Activated naive CD4-positive, alpha-beta T cell treated with anti-CD3 and anti-CD28 coated beads, Interleukin-2, amount 10 ng/mL, durations not matched to agents 7 days and 5 days (primary cell): ENCODE measurements around the gene CTCF.

Source experiments
- CTCF ChIA-PET: fragments of 350-600 bp; sonication (Branson Sonifier 250); formaldehyde crosslinking; loops from one replicate; lab custom pipeline; 2021; ENCODE audit warnings: antibody characterized with exemption; lab: Charles Lee
- DNase-seq: peaks from one replicate; pipeline ENCODE4 v3.0.0-alpha.2; 2020
- H3K27ac Mint-ChIP-seq: one replicate; pipeline ENCODE4 v1.8.0; 2021; ENCODE audit warnings: mild to moderate bottlenecking, moderate library complexity, mixed read lengths
- H3K27me3 Mint-ChIP-seq: one replicate; pipeline ENCODE4 v1.8.0; 2021; ENCODE audit warnings: mild to moderate bottlenecking, mixed read lengths
- H3K36me3 Mint-ChIP-seq: one replicate; pipeline ENCODE4 v1.8.0; 2021; ENCODE audit warnings: mixed read lengths
- H3K4me1 Mint-ChIP-seq: one replicate; pipeline ENCODE4 v1.8.0; 2021; ENCODE audit warnings: mixed read lengths
- H3K4me3 Mint-ChIP-seq: one replicate; pipeline ENCODE4 v1.8.0; 2021; ENCODE audit warnings: mild to moderate bottlenecking, moderate library complexity, mixed read lengths
- H3K9me3 Mint-ChIP-seq: one replicate; pipeline ENCODE4 v1.8.0; 2021; ENCODE audit warnings: mixed read lengths

CTCF gene

DNA sequence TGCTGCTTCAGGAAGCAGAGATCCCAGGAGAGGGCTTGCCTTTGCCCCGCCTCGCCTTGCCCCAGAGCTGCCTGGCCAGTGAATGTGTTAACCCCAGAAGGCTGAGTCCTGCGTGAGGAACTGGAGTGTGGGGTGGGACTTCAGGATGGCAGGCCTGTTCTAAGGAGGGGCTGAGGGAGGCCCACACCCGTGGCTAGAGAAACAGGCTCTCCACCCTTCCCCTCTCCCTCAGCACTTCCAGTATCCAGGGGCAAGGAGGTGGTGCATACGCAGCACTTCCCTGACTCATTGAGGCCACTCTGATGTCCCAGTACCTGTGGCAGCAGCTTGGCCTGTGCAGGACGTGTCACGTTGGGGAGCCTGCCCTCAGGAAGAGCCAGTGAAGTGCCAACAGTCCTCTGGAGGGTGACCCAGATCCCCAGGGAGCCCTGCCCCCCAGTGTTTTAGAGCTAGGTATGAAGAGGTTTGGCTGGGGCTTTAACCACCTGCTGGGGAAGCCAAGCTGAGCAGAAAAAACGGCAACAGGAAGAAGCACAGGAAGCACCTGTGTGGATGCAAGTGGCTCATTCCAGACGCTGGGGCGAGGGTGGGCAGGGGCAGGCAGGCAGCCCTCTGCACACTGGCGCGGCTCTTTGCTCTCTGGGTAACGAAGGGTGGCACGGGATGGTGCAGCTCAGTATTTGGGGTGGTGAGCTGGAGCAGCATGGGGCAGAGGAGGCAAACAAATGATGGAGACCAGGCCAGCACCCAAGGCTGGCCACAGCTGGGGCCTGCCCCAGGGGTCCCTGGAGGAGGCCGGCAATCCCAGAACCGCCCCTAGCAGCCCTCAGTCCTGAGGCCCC is 14.7 kb upstream of the CTCF start:
- CTCF ChIA-PET = interaction anchor here (0.7 to 6.5 kb wide), 30 partner anchors 9 to 315 kb away, joined by 3 to 238 read pairs (median 4); partner anchors contain the start of genes ACD, C16orf86, CARMIL2 and CTCF
- peak; percentile 78 for DNase-seq
- Mint-ChIP-seq H3K4me3 (peak overlapping the region; percentile 73), H3K27ac (peak overlapping the region; percentile 100), H3K9me3 (no peaks in the 10 kb centered on the region), H3K36me3 (peaks cover 13% of the 10 kb centered on the region), H3K27me3 (no peaks in the 10 kb centered on the region), H3K4me1 (peaks cover 73% of the 10 kb centered on the region)

DNA sequence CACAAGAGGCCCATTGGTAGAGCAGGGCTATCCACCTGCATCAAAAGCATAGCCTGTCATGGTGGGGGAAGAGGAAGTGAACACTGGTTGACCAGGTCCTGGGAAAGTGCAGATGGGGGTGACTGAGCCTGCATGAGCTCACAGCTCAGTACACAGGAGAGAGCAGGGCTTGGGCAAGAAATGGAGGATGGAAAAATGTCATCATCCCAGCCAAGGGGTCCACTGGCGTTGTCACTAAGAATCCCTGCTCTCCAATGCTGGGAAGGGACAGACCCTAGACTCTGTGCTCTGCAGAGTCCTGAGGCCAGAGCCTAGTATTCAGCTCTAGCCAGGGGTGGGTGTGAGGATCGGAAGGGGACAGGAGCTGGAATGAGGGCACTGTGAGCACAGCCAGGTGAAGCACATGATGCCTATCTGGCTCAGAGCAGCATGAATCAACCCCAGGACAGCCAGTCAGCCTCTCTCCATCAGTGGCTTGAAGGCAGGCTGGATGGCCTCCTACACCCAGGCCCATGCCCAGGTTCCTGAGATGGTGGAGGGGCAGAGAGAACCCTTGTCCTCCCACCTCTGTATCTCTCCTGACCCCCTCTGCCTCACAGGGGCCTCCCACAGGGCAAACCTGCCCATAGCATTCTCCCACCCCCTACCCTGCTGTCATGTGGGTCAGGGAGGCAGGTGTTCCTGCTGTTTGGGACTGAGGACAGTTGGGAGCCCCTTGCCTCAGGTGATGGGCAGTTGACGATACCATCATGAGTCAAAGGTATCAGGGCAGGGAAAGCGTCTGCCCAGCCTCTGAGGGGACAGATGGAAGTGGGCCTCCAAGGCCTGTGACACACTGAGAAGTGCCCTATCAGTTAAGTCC is 13.8 kb upstream of the CTCF start:
- H3K36me3 Mint-ChIP-seq = peaks cover 11% of the 10 kb centered on the region
- CTCF ChIA-PET = interaction anchor here (1.6 to 6.5 kb wide), 10 partner anchors 8 to 117 kb away, joined by 3 to 238 read pairs (median 26); partner anchors contain the start of genes ACD, C16orf86, CARMIL2 and CTCF
- H3K4me1 Mint-ChIP-seq = peaks cover 71% of the 10 kb centered on the region

DNA sequence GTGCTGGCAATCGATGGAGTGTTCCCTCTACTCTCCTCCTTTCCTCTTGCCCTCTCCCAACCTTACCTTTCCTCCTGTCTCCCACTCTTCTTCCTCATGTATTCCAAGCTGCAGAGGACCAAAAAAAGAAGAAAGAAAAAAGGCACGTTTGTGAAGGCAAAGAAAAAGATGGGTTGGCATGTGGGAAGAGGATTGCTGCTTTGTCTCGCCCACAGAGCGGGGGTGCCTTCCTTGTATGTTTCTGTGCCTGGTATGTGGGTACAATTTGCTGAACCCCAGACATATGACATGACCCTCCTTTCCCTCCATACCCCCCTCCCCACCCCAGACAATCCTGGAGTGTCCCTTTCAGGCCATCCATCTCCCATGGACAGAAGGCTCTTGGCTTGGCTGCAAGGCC is 13.1 kb upstream of the CTCF start:
- no peaks in the 10 kb centered on the region for H3K27me3 Mint-ChIP-seq
- no peaks in the 10 kb centered on the region for H3K9me3 Mint-ChIP-seq
- H3K4me1 Mint-ChIP-seq = peaks cover 71% of the 10 kb centered on the region
- H3K4me3 Mint-ChIP-seq = no peak overlapping the region
- H3K27ac Mint-ChIP-seq = peak overlapping the region; percentile 67
- CTCF ChIA-PET = interaction anchor here (3.6 to 6.5 kb wide), 2 partner anchors 12 to 93 kb away, joined by 23 to 238 read pairs; partner anchors contain the start of genes CARMIL2 and CTCF
- peaks cover 9% of the 10 kb centered on the region for H3K36me3 Mint-ChIP-seq
- no peak for DNase-seq

More for the DNA sequence above, 13.8 kb upstream of the CTCF start:
- H3K4me3 Mint-ChIP-seq = peak overlapping the region; percentile 73
- no peaks in the 10 kb centered on the region for H3K27me3 Mint-ChIP-seq
- no peaks in the 10 kb centered on the region for H3K9me3 Mint-ChIP-seq
- no peak for DNase-seq
- peak overlapping the region; percentile 100 for H3K27ac Mint-ChIP-seq

DNA sequence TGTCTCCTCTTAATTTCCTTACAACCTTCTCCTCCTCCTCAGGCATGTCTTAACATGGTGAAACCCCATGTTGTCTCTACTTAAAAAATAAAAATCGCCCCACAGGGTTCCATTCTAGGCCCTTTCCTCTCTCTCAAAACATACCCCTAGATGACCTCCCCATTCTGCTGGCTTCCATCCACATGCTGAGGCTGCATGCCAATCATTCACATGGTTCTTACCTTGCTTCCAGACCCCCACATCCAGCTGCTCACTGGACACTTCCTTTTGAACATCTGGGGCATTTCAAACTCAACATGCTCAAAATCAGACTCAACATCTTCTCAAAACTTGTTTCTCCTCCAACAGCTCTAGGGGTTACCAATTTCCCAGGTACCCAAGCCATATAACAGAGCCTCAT is 12.4 kb upstream of the CTCF start:
- Mint-ChIP-seq H3K4me3 (no peak overlapping the region), H3K27ac (no peak overlapping the region), H3K4me1 (peaks cover 69% of the 10 kb centered on the region), H3K36me3 (peaks cover 12% of the 10 kb centered on the region), H3K27me3 (no peaks in the 10 kb centered on the region), H3K9me3 (no peaks in the 10 kb centered on the region)
- DNase-seq = no peak
- CTCF ChIA-PET = interaction anchor here (3.6 kb wide), 1 partner anchor 12 kb away, joined by 23 read pairs; the partner anchor contains the start of gene CTCF

DNA sequence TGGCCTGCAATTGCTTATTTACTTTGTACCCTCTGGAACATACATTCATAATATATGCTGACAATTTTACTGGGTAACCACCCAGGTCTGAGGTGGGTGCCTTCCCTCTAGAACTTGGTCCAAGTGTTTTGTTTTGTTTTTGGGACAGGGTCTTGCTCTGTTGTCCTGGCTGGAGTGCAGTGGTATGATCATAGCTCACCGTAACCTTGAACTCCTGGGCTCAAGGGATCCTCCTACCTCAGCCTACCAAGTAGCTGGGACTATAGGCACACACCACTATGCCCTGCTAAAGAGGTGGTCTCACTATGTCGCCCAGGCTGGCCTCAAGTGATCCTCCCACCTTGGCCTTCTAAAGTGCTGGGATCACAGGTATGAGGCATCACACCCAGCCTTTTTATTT is 11.2 kb upstream of the CTCF start:
- Mint-ChIP-seq H3K9me3 (no peaks in the 10 kb centered on the region), H3K36me3 (peaks cover 16% of the 10 kb centered on the region), H3K4me1 (peaks cover 78% of the 10 kb centered on the region), H3K27me3 (no peaks in the 10 kb centered on the region), H3K27ac (peak overlapping the region; percentile 77), H3K4me3 (no peak overlapping the region)
- CTCF ChIA-PET = interaction anchor here (0.7 to 3.6 kb wide), 2 partner anchors 10 to 30 kb away, joined by 4 to 23 read pairs; partner anchors contain the start of gene CTCF
- DNase-seq = no peak

DNA sequence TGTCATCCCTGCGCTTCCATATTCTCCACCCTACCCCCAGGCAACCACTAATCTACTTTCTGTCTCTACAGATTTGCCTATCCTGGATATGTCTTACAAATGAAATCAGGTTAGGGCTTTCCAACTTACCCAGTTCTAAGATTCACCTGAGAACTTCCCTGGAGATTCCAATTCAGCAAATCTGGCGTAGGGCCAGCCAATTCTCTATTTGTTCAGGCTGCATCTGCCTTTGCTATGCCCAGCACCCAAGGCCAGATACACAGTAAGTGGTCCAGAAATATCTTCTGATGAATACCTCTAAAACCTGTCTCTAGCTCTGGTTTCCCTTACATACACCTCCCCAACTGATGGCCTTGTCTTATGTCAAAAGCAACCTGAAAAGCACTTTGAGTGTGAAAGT is 10.4 kb upstream of the CTCF start:
- no peak overlapping the region for H3K4me3 Mint-ChIP-seq
- no peak for DNase-seq
- H3K4me1 Mint-ChIP-seq = peaks cover 77% of the 10 kb centered on the region
- no peaks in the 10 kb centered on the region for H3K9me3 Mint-ChIP-seq
- H3K27ac Mint-ChIP-seq = peak overlapping the region; percentile 91
- peaks cover 16% of the 10 kb centered on the region for H3K36me3 Mint-ChIP-seq
- CTCF ChIA-PET = interaction anchor here (1.3 to 3.6 kb wide), 3 partner anchors 10 to 93 kb away, joined by 4 to 23 read pairs (median 4); partner anchors contain the start of genes CARMIL2 and CTCF
- no peaks in the 10 kb centered on the region for H3K27me3 Mint-ChIP-seq

DNA sequence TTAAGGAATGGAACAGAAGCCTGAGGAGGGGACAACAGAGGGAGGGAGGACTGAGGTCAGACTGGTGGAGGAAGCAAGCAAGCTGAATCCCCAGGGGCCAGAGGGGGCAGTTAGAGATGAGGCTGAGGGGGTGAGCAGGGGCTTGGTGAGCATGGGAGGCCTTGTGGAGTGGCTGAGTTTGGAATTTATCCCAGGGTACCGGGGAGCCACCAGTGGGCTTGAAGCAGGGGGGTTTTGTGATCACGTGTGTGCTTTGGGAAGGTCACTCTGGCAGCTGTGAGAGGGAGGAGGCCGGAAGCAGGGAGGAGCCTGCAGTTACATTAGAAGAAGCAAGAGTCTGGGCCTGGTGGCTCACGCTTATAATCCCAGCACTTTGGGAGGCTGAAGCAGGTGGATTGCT is 9.8 kb upstream of the CTCF start:
- H3K36me3 Mint-ChIP-seq = peaks cover 16% of the 10 kb centered on the region
- H3K4me3 Mint-ChIP-seq = no peak overlapping the region
- peak overlapping the region; percentile 91 for H3K27ac Mint-ChIP-seq
- CTCF ChIA-PET = interaction anchor here (1.3 to 3.6 kb wide), 3 partner anchors 9 to 93 kb away, joined by 4 to 23 read pairs (median 4); partner anchors contain the start of genes CARMIL2 and CTCF
- H3K27me3 Mint-ChIP-seq = no peaks in the 10 kb centered on the region
- H3K9me3 Mint-ChIP-seq = no peaks in the 10 kb centered on the region
- DNase-seq = no peak
- H3K4me1 Mint-ChIP-seq = peaks cover 77% of the 10 kb centered on the region

DNA sequence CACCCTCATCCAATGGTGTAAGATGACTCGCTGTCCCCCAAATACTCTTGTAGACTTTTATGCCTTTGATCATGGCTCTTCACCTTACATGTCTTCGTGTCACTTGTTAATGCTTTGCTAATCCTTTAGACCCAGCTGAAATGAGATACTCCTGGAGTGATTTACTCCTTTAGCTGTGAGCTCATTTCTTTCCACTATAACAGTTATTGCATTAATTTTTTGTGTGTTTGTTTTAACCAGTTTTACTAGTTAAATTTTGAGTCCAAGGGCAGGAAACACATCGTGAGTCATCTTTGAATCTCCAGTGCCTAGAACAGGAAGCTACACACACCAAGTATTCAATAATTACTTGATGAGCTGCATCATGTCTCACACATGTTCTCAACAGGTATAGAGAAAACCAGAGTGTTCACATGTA is 6.5 kb upstream of the CTCF start:
- no peak for DNase-seq
- peak overlapping the region; percentile 99 for H3K27ac Mint-ChIP-seq
- CTCF ChIA-PET = interaction anchor here (1.0 to 3.0 kb wide), 5 partner anchors 10 to 89 kb away, joined by 3 to 43 read pairs (median 4); partner anchors contain the start of gene CARMIL2

DNA sequence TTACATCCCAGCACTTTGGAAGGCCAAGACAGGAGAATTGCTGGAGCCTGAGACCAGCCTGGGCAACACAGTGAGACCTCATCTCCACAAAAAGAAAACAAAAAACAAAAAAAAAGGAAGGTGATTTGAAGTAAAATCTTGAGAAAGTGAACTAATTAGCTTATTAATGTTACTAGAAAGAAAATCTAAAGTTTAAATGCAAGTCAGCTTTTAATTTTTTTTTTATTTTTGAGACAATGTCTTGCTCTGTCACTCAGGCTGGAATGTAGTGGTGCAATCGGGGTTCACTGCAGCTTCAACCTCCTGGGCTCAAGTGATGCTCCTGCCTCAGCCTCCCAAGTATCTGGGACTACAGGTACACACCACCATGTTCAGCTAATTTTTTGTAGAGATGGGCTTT is 3.5 kb upstream of the CTCF start:
- Mint-ChIP-seq H3K4me1 (peaks cover 58% of the 10 kb centered on the region), H3K36me3 (peaks cover 28% of the 10 kb centered on the region), H3K27ac (peak overlapping the region; percentile 77), H3K4me3 (no peak overlapping the region), H3K9me3 (no peaks in the 10 kb centered on the region), H3K27me3 (no peaks in the 10 kb centered on the region)
- CTCF ChIA-PET = interaction anchor here (1.0 to 7.8 kb wide), 3 partner anchors 11 to 37 kb away, joined by 3 to 171 read pairs (median 4); no protein-coding TSS in a partner anchor
- DNase-seq = no peak

More for the DNA sequence above, 6.5 kb upstream of the CTCF start:
- no peaks in the 10 kb centered on the region for H3K9me3 Mint-ChIP-seq
- peaks cover 66% of the 10 kb centered on the region for H3K4me1 Mint-ChIP-seq
- peaks cover 21% of the 10 kb centered on the region for H3K36me3 Mint-ChIP-seq
- no peaks in the 10 kb centered on the region for H3K27me3 Mint-ChIP-seq
- H3K4me3 Mint-ChIP-seq = peak overlapping the region; percentile 17

DNA sequence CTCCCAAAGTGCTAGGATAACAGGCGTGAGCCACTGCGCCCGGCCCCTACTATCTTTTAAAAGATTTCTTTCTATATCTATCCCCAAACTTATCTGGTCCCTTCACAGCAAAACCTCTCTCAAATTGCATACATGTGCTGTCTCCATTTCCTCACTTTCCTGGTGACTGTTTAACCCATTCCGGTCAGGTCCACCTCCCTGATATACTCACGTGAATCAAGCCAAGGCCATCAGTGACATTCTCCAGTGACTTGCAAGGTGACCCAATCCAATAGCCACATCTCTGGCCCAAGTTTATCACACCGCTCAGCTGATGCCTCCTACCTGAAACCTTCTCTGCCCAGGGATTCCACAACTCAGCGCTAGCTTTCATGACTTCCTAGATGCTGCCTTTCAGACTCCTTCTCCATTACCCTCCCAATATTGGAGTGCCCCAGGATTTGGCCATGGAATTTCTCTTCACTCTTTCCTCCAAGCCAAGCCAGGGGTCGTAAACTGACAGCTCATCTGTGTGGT is 1.4 kb upstream of the CTCF start:
- no peak for DNase-seq
- Mint-ChIP-seq H3K27ac (peak overlapping the region; percentile 95), H3K36me3 (peaks cover 22% of the 10 kb centered on the region), H3K4me3 (peak overlapping the region; percentile 76), H3K27me3 (no peaks in the 10 kb centered on the region), H3K9me3 (no peaks in the 10 kb centered on the region), H3K4me1 (peaks cover 59% of the 10 kb centered on the region)
- CTCF ChIA-PET = interaction anchor here (1.1 to 7.8 kb wide), 7 partner anchors 10 to 102 kb away, joined by 3 to 171 read pairs (median 19); partner anchors contain the start of gene CARMIL2

DNA sequence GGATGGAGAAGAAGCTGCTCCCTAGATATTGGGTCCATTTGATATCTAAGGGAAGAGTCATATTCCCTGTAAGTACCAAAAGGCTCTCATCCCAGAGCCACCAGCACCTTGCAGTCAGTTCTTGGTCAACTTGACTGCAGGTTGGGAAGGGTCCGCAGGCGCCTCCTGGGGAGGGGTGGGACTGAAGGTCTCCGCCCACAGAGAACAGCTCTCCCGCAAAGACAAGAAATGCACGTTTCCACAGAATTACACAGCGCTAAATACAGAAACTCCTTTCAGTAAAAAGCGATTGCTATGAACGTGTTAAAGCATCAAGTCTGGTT is 864 bp upstream of the CTCF start:
- Mint-ChIP-seq H3K27me3 (no peaks in the 10 kb centered on the region), H3K36me3 (peaks cover 22% of the 10 kb centered on the region), H3K27ac (peak overlapping the region; percentile 95), H3K4me1 (peaks cover 56% of the 10 kb centered on the region), H3K9me3 (no peaks in the 10 kb centered on the region), H3K4me3 (peak overlapping the region; percentile 76)
- no peak for DNase-seq
- CTCF ChIA-PET = interaction anchor here (1.2 to 7.8 kb wide), 9 partner anchors 11 to 109 kb away, joined by 3 to 171 read pairs (median 16); partner anchors contain the start of gene CARMIL2

DNA sequence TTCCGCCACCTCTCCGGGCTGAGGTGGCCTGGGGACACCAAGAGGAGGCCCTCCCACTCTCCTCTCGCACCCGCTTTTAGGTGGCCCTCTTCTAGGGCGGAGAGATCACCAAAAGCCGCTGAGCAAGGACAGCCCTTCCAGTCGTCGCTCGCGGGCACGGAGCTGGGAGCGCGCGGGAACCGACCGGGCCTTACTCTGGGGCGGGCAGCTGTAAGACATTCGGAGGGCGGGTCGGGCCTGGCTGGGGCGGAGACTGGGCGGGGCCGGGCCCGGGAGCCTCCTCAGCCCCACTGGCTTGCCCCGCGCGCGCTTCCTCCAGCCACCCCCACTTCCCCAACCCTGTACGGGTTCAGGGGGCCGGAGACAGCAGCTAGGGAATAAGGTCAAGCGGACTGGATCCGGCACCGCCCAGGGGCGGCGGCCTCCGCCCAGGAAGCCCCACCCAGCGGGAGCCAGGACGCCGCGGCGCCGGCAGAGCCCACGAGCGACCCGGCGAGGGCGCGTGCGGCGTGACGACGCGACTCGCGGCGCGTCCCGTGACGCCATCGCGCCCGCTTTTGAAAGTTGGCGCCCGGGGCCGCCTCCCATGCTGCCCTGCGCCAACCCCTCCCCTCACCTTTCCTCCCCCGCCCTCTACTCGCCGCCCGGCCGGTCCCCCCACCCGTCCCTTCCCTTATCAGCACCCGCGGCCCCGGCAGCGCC is 351 bp upstream of the CTCF start:
- peak overlapping the region; percentile 97 for H3K27ac Mint-ChIP-seq
- no peaks in the 10 kb centered on the region for H3K9me3 Mint-ChIP-seq
- H3K36me3 Mint-ChIP-seq = peaks cover 22% of the 10 kb centered on the region
- peak; percentile 99 for DNase-seq
- no peaks in the 10 kb centered on the region for H3K27me3 Mint-ChIP-seq
- peak overlapping the region; percentile 89 for H3K4me3 Mint-ChIP-seq
- H3K4me1 Mint-ChIP-seq = peaks cover 57% of the 10 kb centered on the region
- CTCF ChIA-PET = interaction anchor here (0.7 to 7.8 kb wide), 18 partner anchors 7 to 516 kb away, joined by 3 to 171 read pairs (median 4); partner anchors contain the start of gene CARMIL2
